Colonic mucosa (tissue), 4 donors: ENCODE results near the gene FARSA. TPM values are rescaled to one million over a fixed set of nuclear protein-coding genes. Genes with fewer than 3 reads are reported as not detected.

Experiments used
- DNase-seq: peaks from one replicate; pipeline ENCODE4 v3.0.0-alpha.2; 2020
- H3K27ac ChIP-seq: fragments of 200-600 bp; one replicate; pipeline ENCODE4 v1.8.0; 2021
- H3K27me3 ChIP-seq: fragments of 200-600 bp; one replicate; pipeline ENCODE4 v1.8.0; 2021
- H3K36me3 ChIP-seq: fragments of 200-600 bp; one replicate; pipeline ENCODE4 v1.8.0; 2021
- H3K4me1 ChIP-seq: fragments of 200-600 bp; one replicate; pipeline ENCODE4 v1.8.0; 2021; ENCODE audit warnings: mild to moderate bottlenecking
- H3K4me3 ChIP-seq: fragments of 200-600 bp; one replicate; pipeline ENCODE4 v1.8.0; 2021
- H3K9ac ChIP-seq, 2 donors: one replicate each; pipeline ENCODE4 v1.7.0; 2013; ENCODE audit warnings: control low read depth in 2 of 2, low read depth in 2 of 2, low read length in 2 of 2
- H3K9me3 ChIP-seq: fragments of 200-600 bp; one replicate; pipeline ENCODE4 v1.8.0; 2021
- intact Hi-C: fragments of 100-400 bp; cut with DNase I; formaldehyde crosslinking; loops from one replicate; pipeline ENCODE4 v1.14.1; 2022
- total RNA-seq, 2 donors: library from RNA; stranded (reverse); fragmentation: NEBNext Ultra II Directional in 1 of 2; extraction: Animal tissue kit (Norgen Biotek cat#: 25700) in 1 of 2; gene quantifications; one replicate each; pipeline ENCODE4 v1.2.1, GENCODE V29; 2021
- TF ChIP-seq, protein P1 (sequence below): fragments of 200-600 bp; IDR thresholded peaks from one replicate; pipeline ENCODE4 v1.8.0; 2022; ENCODE audit warnings: antibody characterized with exemption, mild to moderate bottlenecking
- donor health status: healthy.
- donor health status: DM: no; HTN: no; CAD: no.
- donor health status: DM: no; HTN: no; CAD: no.

Gene FARSA
- total RNA-seq, 2 donors from 2014 or later: 46.9 to 111 TPM

DNA sequence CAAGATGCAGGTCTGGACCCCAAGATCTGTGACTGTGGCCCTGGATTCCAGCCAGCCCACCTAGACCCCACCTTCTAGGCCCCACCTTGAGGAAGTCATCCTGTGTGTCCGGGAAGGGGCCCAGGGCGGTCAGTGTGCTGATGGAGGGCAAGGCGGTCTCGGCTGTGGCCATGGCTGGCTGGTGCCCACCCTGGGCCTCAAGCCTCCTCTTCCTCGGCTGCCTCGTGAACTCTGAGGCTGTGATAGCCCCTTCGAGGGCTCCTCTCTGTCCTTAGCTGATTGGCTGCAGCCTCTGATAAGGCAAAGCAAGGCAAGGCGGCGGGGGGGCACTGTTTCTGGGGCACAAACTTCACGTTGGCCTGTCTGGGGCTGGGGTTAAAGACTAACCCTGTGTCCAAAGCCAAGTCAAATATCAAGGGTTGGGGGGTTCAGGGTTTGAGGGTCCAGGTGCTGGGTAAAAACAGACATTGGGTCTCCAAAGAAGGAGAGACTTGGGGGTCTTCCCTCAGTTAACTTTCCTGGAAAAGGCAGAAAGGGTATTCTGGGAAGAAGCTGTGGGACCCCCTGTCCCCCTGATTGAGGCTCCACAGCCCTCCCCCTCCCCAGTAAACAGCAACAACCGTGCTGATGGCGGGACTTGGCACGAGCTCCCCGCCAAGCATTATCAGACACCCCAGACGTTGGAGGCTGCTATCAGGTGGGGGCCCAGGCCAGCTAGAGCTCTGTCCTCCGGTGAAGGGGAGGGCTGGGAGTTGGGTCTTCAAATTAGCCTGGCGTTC is 46.4 kb downstream of the FARSA start, which contains the start of gene KLF1:
KLF1 (minus strand) TSS at position 233 of the 779 bp plus-strand sequence; CDS start at position 172, 61 bp downstream.
- H3K36me3 ChIP-seq: no peaks in the 10 kb centered on the region
- intact Hi-C loops: loop anchor here (5.0 kb wide), 1 partner anchor 75 kb away; no protein-coding TSS in a partner anchor
- no peaks in the 10 kb centered on the region for H3K27me3 ChIP-seq
- H3K27ac ChIP-seq: no peak within 1 kb of the TSS
- H3K4me3 ChIP-seq: peak within 1 kb of the TSS; percentile 50
- TF ChIP-seq, protein P1, sequence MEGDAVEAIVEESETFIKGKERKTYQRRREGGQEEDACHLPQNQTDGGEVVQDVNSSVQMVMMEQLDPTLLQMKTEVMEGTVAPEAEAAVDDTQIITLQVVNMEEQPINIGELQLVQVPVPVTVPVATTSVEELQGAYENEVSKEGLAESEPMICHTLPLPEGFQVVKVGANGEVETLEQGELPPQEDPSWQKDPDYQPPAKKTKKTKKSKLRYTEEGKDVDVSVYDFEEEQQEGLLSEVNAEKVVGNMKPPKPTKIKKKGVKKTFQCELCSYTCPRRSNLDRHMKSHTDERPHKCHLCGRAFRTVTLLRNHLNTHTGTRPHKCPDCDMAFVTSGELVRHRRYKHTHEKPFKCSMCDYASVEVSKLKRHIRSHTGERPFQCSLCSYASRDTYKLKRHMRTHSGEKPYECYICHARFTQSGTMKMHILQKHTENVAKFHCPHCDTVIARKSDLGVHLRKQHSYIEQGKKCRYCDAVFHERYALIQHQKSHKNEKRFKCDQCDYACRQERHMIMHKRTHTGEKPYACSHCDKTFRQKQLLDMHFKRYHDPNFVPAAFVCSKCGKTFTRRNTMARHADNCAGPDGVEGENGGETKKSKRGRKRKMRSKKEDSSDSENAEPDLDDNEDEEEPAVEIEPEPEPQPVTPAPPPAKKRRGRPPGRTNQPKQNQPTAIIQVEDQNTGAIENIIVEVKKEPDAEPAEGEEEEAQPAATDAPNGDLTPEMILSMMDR: no peak
- H3K9me3 ChIP-seq: no peaks in the 10 kb centered on the region
- peaks cover 6% of the 10 kb centered on the region for H3K4me1 ChIP-seq
- H3K9ac ChIP-seq: peak within 1 kb of the TSS; percentile 14 to 66
- no peak for DNase-seq

DNA sequence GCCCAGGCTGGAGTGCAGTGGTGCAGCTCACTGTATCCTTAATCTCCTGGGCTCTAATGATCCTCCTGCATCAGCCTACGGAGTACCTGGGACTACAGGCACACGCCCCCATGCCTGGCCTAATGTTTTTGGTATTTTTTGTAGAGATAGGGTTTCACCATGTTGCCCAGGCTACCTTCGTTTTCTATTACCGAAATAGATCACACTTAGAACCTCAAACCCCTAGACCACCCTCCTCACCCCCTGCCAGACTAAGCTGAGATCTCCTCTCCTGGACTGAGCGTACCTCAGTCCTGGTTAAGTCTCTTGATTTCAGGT is 46.9 kb downstream of the FARSA start:
- TF ChIP-seq, protein P1: no peak
- intact Hi-C loops: loop anchor here (5.0 kb wide), 1 partner anchor 76 kb away; no protein-coding TSS in a partner anchor
- no peak overlapping the region for H3K4me3 ChIP-seq
- H3K36me3 ChIP-seq: no peaks in the 10 kb centered on the region
- H3K27me3 ChIP-seq: no peaks in the 10 kb centered on the region
- no peak overlapping the region for H3K27ac ChIP-seq
- no peak overlapping the region for H3K9ac ChIP-seq
- H3K9me3 ChIP-seq: no peaks in the 10 kb centered on the region
- no peak for DNase-seq
- peaks cover under 1% of the 10 kb centered on the region for H3K4me1 ChIP-seq

DNA sequence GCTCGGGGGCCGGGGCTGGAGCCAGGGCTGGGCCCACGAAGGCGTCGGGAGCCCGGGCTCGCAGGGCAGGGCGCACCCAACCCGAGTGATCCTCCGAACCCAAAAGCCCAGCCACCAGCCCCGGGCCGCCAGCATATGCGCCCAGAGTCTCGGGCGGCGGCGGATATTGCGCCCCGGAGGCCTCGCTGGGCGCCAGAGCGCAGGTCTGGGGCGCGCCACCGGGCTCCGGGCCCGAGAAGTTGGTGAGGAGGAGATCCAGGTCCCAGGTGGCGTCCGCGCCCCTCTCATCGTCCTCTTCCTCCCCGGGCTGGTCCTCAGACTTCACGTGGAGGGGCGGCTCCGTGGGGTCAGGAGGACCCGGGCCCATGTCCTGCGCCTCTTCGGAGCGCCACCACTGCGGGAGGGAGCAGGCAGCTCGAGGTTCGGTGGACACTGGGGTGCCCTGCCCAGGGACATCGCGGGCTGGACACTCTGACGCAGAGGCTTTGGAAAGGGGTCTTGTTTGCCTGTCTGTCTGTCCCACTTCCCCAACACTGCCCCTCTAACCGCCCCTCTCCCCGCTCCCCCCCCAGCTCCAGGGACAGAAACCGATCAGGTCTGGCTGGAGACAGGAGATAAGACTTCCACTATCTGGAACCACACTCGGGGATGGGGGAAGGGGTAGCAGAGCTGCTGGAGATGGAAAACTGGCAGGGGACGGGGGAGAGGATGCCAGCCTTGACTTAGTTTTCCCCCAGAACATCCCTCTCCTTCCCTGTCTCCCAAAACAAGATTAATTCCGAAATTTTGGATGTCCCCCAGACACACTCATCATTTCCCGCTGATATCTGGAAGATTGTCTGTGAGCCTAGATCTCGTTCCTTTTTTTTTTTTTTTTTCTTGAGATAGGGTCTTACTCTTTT is 47.5 kb downstream of the FARSA start:
- Histone ChIP-seq H3K9me3 (no peaks in the 10 kb centered on the region), H3K4me3 (peak overlapping the region; percentile 50), H3K36me3 (no peaks in the 10 kb centered on the region), H3K4me1 (no peaks in the 10 kb centered on the region), H3K9ac (peak overlapping the region; percentile 14 to 66), H3K27me3 (no peaks in the 10 kb centered on the region), H3K27ac (peak overlapping the region; percentile 19)
- TF ChIP-seq, protein P1: no peak
- DNase-seq: no peak
- intact Hi-C loops: loop anchor here (5.0 kb wide), 1 partner anchor 76 kb away; no protein-coding TSS in a partner anchor

DNA sequence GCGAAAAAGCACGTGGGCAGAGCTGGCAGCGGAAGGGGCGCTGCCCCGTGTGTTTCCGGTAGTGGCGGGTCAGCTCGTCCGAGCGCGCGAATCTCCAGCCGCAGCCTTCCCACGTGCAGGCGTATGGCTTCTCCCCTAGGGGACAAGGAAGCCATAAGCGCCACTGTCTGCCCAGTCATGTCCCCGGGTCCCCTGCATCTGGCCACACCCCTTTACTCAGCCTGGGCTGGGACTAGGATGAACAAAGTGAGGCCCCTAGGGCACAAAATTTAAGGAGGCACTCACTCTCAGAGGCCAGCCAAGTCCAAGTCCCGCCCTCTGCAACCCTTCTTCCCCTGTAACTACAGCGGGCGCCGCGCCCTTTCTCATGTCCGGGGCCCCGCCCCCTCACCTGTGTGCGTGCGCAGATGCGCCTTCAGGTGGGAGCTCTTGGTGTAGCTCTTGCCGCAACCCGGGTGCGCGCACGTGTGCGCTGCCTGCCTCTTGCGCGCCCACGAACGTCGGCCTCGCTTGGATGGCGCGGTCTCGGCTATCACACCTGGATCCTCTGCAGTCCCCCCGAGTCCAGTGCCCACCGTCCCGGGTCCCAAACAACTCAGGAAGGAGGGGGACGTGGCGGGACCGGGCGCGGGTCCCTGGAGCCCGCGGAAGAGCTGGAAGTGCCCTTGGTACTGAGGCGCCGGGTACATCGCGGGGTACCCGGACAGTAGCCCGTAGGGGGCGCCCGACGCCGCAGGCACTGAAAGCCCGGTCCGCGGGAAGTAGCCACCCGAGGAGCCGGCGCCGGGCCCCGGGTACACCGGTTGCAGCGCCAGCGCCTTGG is 48.4 kb downstream of the FARSA start:
- TF ChIP-seq, protein P1: peak; percentile 71
- peak overlapping the region; percentile 14 to 66 for H3K9ac ChIP-seq
- H3K27me3 ChIP-seq: no peaks in the 10 kb centered on the region
- peak overlapping the region; percentile 50 for H3K4me3 ChIP-seq
- H3K9me3 ChIP-seq: no peaks in the 10 kb centered on the region
- no peaks in the 10 kb centered on the region for H3K4me1 ChIP-seq
- intact Hi-C loops: loop anchor here (5.0 kb wide), 1 partner anchor 77 kb away; no protein-coding TSS in a partner anchor
- no peaks in the 10 kb centered on the region for H3K36me3 ChIP-seq
- H3K27ac ChIP-seq: peak overlapping the region; percentile 19
- peak; percentile 97 for DNase-seq

DNA sequence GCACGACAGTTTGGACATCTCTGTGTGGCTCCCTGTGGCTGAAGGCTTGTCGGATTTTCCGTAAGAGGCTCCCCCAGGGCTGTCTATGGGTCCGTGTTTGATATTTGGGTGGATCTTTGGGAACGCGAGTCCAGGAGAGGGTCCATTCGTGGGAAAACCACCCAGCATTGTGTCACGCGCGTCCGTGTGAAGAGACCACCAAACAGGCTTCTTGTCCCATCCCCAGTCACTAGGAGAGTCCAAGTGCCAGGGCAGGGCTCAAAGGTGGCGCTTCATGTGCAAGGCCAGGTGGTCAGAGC is 48.9 kb downstream of the FARSA start:
- Histone ChIP-seq H3K36me3 (no peaks in the 10 kb centered on the region), H3K4me1 (no peaks in the 10 kb centered on the region), H3K4me3 (no peak overlapping the region), H3K27ac (peak overlapping the region; percentile 19), H3K9ac (no peak overlapping the region), H3K27me3 (no peaks in the 10 kb centered on the region), H3K9me3 (no peaks in the 10 kb centered on the region)
- intact Hi-C loops: no loop called here
- TF ChIP-seq, protein P1: no peak
- DNase-seq: no peak
